Type B pancreatic cell (in vitro differentiated cells): ENCODE results near the gene EVA1C. TPM values are rescaled to one million over a fixed set of nuclear protein-coding genes. Genes with fewer than 3 reads are reported as not detected.

Source experiments
- DNase-seq: peaks from one replicate; pipeline ENCODE4 v3.0.0; 2021; ENCODE audit warnings: mixed read lengths; ENCODE audit not compliant: unreplicated experiment; ENCODE audit errors: extremely low spot score
- H3K27ac Mint-ChIP-seq: 2 replicates; pipeline ENCODE4 v1.8.0; 2021; ENCODE audit warnings: mild to moderate bottlenecking, mixed read lengths
- H3K27me3 Mint-ChIP-seq: 2 replicates; pipeline ENCODE4 v1.8.0; 2021; ENCODE audit warnings: mixed read lengths
- H3K36me3 Mint-ChIP-seq: 2 replicates; pipeline ENCODE4 v1.8.0; 2021; ENCODE audit warnings: mixed read lengths
- H3K4me1 Mint-ChIP-seq: one replicate; pipeline ENCODE4 v1.8.0; 2021; ENCODE audit warnings: mixed read lengths; ENCODE audit not compliant: unreplicated experiment
- H3K4me3 Mint-ChIP-seq: 2 replicates; pipeline ENCODE4 v1.8.0; 2021; ENCODE audit warnings: mild to moderate bottlenecking, mixed read lengths
- H3K9me3 Mint-ChIP-seq: 2 replicates; pipeline ENCODE4 v1.8.0; 2021; ENCODE audit warnings: mixed read lengths
- total RNA-seq: library from RNA; stranded (reverse); gene quantifications from 2 replicates; pipeline ENCODE4 v1.2.1, GENCODE V29; 2021; ENCODE audit warnings: low replicate concordance
- TF ChIP-seq, protein P1 (sequence below): fragments of 200-600 bp; sonication (generic); conservative IDR thresholded peaks from 2 replicates; pipeline ENCODE4 v1.5.0; 2021; ENCODE audit warnings: antibody characterized with exemption, mild to moderate bottlenecking

Gene EVA1C
- total RNA-seq, 1 donor from 2014 or later, result 0.63 TPM

DNA sequence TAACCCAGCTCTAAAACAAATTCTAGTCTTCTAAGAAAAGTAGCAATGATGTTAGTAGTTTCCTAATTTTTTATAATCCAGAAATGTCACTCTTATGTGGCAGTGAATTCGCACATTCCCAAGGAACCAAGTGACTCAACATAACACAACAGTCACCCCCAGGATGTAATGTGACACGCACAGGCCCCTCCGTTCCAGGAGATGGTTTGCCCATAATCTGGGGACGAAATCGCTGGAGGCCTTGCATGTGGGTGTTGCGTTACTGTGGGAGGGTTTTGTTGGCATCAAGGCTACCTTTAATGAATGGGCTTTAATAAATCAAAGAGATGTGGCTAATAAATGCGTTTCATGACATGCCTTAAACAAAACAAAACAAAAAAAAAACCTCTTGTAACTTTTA lies 50.9 kb downstream of the EVA1C start:
- TF ChIP-seq, protein P1, sequence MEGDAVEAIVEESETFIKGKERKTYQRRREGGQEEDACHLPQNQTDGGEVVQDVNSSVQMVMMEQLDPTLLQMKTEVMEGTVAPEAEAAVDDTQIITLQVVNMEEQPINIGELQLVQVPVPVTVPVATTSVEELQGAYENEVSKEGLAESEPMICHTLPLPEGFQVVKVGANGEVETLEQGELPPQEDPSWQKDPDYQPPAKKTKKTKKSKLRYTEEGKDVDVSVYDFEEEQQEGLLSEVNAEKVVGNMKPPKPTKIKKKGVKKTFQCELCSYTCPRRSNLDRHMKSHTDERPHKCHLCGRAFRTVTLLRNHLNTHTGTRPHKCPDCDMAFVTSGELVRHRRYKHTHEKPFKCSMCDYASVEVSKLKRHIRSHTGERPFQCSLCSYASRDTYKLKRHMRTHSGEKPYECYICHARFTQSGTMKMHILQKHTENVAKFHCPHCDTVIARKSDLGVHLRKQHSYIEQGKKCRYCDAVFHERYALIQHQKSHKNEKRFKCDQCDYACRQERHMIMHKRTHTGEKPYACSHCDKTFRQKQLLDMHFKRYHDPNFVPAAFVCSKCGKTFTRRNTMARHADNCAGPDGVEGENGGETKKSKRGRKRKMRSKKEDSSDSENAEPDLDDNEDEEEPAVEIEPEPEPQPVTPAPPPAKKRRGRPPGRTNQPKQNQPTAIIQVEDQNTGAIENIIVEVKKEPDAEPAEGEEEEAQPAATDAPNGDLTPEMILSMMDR, result no peak
- no peaks in the 10 kb centered on the region for H3K36me3 Mint-ChIP-seq
- H3K4me3 Mint-ChIP-seq, result no peak overlapping the region
- H3K9me3 Mint-ChIP-seq, result no peaks in the 10 kb centered on the region
- no peak for DNase-seq
- H3K4me1 Mint-ChIP-seq, result peaks cover 5% of the 10 kb centered on the region
- peaks cover 3% of the 10 kb centered on the region for H3K27me3 Mint-ChIP-seq
- no peak overlapping the region for H3K27ac Mint-ChIP-seq

DNA sequence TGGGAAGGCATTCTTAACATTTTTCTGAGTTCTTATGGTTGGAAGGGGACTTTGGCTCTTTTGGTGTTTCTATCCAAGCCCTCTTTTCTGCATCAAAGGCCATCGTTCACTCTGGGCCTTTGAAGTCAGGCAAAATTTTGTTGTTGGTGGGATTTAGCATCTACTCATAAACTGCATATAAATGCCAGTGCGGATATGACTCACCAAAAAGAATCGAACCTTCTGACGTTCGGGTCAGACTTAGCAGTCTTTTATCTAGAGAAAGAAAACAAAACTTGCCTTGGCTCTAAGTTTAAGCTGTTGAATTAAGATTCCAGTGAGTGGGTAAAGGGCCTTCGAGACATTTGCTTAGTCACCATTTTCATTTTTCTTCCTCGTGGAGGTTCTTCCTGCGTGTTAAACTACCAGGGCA lies 51.4 kb downstream of the EVA1C start:
- H3K36me3 Mint-ChIP-seq, result no peaks in the 10 kb centered on the region
- H3K27me3 Mint-ChIP-seq, result peaks cover 3% of the 10 kb centered on the region
- H3K9me3 Mint-ChIP-seq, result no peaks in the 10 kb centered on the region
- TF ChIP-seq, protein P1, result no peak
- H3K4me3 Mint-ChIP-seq, result no peak overlapping the region
- H3K27ac Mint-ChIP-seq, result no peak overlapping the region
- peaks cover 3% of the 10 kb centered on the region for H3K4me1 Mint-ChIP-seq
- no peak for DNase-seq

DNA sequence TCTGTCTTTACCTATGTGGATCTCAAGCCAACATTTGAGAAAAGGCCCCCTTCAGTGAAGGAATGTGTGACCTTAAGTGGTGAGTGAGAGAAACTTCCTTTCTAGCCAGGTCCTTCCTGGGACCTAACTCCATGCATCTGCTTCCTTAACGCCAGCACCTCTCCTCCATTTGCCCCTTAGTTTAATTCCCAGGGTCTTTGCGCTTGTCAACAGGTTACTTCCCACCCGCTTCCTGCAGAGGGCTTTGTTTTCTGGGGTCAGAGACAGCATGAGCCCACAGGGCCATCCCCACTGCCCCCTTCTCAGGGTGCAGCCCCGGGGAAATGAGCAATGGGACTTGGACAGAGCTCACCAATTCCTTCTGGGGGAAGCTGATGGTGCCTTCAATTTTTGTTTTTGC lies 54.8 kb downstream of the EVA1C start:
- no peaks in the 10 kb centered on the region for H3K4me1 Mint-ChIP-seq
- no peak overlapping the region for H3K27ac Mint-ChIP-seq
- H3K9me3 Mint-ChIP-seq, result no peaks in the 10 kb centered on the region
- no peaks in the 10 kb centered on the region for H3K36me3 Mint-ChIP-seq
- TF ChIP-seq, protein P1, result no peak
- no peak overlapping the region for H3K4me3 Mint-ChIP-seq
- DNase-seq, result no peak
- peaks cover 3% of the 10 kb centered on the region for H3K27me3 Mint-ChIP-seq

DNA sequence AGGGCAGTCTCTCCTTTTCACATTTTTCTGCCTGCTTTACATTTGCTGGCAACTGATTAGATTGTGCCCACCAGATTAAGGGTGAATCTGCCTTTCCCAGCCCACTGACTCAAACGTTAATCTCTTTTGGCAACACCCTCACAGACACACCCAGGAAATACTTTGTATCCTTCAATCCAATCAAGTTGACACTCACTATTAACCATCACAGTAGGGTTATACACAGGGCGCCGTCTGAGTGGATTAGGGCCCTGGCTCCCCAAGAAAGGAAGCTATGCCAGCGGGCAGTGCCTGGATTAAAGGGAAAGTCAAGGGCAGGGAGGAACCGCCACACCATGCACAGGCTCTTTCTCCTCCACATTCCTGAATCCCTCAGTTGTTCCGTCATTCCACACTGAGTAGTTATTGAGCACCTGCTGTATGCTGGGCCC lies 56.2 kb downstream of the EVA1C start:
- no peak for DNase-seq
- TF ChIP-seq, protein P1, result no peak
- H3K27me3 Mint-ChIP-seq, result peaks cover 3% of the 10 kb centered on the region
- no peak overlapping the region for H3K27ac Mint-ChIP-seq
- peaks cover 5% of the 10 kb centered on the region for H3K4me1 Mint-ChIP-seq
- H3K9me3 Mint-ChIP-seq, result no peaks in the 10 kb centered on the region
- H3K4me3 Mint-ChIP-seq, result no peak overlapping the region
- no peaks in the 10 kb centered on the region for H3K36me3 Mint-ChIP-seq

DNA sequence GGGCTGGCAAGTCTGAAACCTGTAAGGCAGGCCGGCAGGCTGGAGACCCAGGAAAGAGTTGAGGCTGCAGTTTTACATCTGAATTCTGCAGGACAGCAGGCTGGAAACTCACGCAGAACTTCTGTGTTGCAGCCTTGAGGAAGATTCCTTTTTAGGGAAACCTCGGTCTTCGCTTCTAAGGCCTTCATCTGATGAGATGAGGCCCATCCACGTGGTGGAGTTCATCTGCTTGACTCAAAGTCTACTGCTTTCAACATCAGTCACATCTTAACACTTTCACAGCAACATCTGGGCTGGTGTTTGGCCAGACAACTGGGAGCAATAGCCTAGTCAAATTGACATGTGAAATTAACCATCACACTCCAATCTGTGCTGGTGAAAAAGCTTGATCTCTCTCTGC lies 57.1 kb downstream of the EVA1C start:
- Mint-ChIP-seq H3K9me3 (no peaks in the 10 kb centered on the region), H3K27ac (no peak overlapping the region), H3K36me3 (no peaks in the 10 kb centered on the region), H3K4me3 (no peak overlapping the region), H3K27me3 (peaks cover 3% of the 10 kb centered on the region), H3K4me1 (peaks cover 5% of the 10 kb centered on the region)
- TF ChIP-seq, protein P1, result no peak
- DNase-seq, result no peak

DNA sequence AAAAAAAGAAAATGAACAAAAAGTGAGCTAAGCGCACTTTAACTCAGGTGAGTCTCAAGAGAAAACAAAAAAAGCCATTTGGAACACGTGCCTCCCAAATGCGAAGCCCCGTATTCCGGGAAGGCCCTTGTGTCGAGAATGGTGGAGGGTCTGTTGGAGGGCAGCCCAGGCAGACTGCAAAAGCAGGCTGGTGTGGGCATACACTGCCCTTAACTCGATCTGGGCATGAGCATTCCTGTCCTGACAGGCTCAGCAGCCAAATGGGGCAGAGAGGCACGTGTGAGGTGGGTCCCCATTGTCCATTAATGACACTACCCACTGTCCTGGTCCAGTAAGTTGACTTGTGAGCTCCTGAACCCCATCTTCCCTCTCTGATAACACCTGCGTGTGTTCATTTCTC lies 57.7 kb downstream of the EVA1C start:
- H3K9me3 Mint-ChIP-seq, result no peaks in the 10 kb centered on the region
- H3K27ac Mint-ChIP-seq, result no peak overlapping the region
- H3K4me3 Mint-ChIP-seq, result no peak overlapping the region
- H3K36me3 Mint-ChIP-seq, result no peaks in the 10 kb centered on the region
- no peak for DNase-seq
- H3K27me3 Mint-ChIP-seq, result peaks cover 3% of the 10 kb centered on the region
- TF ChIP-seq, protein P1, result no peak
- H3K4me1 Mint-ChIP-seq, result peaks cover 5% of the 10 kb centered on the region
